GM06990 (cell line): ENCODE measurements around the gene IPO11.

Experiments
- DNase-seq: peaks from one replicate; pipeline ENCODE4 v3.0.0-alpha.2; 2011; ENCODE audit not compliant: insufficient read length; ENCODE audit errors: extremely low read depth
- H3K27me3 ChIP-seq: replicated peaks from 2 replicates; pipeline ENCODE4 v1.6.0; 2011; ENCODE audit warnings: low read length; ENCODE audit not compliant: control insufficient read depth, insufficient read depth
- H3K36me3 ChIP-seq: 2 replicates; pipeline ENCODE4 v1.5.1; 2011; ENCODE audit warnings: low read length; ENCODE audit not compliant: control insufficient read depth, insufficient read depth
- H3K4me3 ChIP-seq: replicated peaks from 2 replicates; pipeline ENCODE4 v1.5.1; 2011; ENCODE audit warnings: low read depth, mild to moderate bottlenecking, control low read depth, low read length
- TF ChIP-seq, protein P1 (sequence below): IDR thresholded peaks from 2 replicates; pipeline ENCODE4 v1.5.1; 2011; ENCODE audit warnings: low read length, control low read depth, mild to moderate bottlenecking, inconsistent platforms; ENCODE audit not compliant: insufficient read depth, poor library complexity, severe bottlenecking

IPO11 gene

DNA sequence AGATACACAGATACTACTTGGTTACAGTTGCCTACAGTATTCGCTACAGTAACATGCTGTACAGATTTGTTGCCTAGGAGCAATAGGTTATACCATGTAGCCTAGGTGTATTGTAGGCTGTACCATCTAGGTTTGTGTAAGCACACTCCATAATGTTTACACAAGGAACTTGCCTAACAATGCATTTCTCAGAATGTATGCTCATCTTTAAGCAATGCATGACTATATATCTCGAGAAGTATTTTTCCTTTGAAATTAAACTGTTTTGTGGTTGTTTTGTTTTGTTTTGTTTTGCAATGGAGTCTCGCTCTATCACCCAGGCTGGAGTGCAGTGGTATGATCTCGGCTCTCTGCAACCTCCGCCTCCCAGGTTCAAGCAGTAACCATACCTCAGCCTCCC lies 191.4 kb downstream of the IPO11 start:
- no peaks in the 10 kb centered on the region for H3K36me3 ChIP-seq
- no peak for DNase-seq
- TF ChIP-seq, protein P1, sequence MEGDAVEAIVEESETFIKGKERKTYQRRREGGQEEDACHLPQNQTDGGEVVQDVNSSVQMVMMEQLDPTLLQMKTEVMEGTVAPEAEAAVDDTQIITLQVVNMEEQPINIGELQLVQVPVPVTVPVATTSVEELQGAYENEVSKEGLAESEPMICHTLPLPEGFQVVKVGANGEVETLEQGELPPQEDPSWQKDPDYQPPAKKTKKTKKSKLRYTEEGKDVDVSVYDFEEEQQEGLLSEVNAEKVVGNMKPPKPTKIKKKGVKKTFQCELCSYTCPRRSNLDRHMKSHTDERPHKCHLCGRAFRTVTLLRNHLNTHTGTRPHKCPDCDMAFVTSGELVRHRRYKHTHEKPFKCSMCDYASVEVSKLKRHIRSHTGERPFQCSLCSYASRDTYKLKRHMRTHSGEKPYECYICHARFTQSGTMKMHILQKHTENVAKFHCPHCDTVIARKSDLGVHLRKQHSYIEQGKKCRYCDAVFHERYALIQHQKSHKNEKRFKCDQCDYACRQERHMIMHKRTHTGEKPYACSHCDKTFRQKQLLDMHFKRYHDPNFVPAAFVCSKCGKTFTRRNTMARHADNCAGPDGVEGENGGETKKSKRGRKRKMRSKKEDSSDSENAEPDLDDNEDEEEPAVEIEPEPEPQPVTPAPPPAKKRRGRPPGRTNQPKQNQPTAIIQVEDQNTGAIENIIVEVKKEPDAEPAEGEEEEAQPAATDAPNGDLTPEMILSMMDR: no peak
- H3K4me3 ChIP-seq: no peak overlapping the region
- H3K27me3 ChIP-seq: no peaks in the 10 kb centered on the region

DNA sequence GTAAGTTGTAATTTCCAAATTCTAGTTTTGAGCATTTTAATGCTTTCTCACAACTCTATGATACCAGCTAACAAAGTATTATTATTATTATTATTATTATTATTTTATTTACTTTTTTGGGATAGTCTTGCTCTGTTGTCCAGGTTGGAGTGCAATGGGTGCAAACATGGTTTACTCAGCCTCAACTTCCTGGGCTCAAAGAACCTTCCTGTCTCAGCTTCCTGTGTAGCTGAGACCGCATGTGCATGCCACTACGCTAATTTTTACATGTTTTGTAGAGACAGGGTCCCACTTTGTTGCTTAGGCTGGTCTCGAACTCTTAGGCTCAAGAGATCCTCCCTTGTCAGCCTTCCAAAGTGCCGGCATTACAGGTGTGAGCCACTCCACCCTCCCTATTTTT lies 193.1 kb downstream of the IPO11 start:
- H3K36me3 ChIP-seq: no peaks in the 10 kb centered on the region; the same call in 1 of the 2 replicates
- no peak for DNase-seq
- TF ChIP-seq, protein P1: no peak
- H3K27me3 ChIP-seq: no peaks in the 10 kb centered on the region
- no peak overlapping the region for H3K4me3 ChIP-seq

DNA sequence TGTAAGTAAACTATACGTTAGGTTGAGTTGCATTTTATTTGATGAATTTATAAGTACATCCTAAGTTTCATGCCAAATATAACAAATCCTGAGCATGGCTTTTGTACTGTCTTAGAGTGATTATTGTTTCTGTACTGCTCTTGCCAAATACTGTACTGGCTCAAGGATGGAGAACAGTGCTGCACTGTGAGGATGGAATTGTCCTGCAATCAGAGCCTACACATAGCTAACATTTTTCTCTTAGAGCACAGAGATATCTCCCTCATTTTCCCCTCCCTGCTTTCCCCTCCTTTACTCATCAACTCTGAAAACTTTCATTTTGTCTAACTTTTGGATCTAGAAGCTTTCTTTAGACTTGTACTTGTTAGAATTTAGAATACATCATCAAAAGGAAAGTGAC lies 194.3 kb downstream of the IPO11 start:
- TF ChIP-seq, protein P1: no peak
- no peaks in the 10 kb centered on the region; the same call in 1 of the 2 replicates for H3K36me3 ChIP-seq
- no peaks in the 10 kb centered on the region for H3K27me3 ChIP-seq
- DNase-seq: no peak
- no peak overlapping the region for H3K4me3 ChIP-seq

- no peak for DNase-seq
- TF ChIP-seq, protein P1: no peak
- no peak overlapping the region for H3K4me3 ChIP-seq
- no peaks in the 10 kb centered on the region for H3K27me3 ChIP-seq
- no peaks in the 10 kb centered on the region; the same call in 1 of the 2 replicates for H3K36me3 ChIP-seq
These were observed 195.1 kb downstream of the IPO11 start for GRCh38 chr5:62607615-62608014.

DNA sequence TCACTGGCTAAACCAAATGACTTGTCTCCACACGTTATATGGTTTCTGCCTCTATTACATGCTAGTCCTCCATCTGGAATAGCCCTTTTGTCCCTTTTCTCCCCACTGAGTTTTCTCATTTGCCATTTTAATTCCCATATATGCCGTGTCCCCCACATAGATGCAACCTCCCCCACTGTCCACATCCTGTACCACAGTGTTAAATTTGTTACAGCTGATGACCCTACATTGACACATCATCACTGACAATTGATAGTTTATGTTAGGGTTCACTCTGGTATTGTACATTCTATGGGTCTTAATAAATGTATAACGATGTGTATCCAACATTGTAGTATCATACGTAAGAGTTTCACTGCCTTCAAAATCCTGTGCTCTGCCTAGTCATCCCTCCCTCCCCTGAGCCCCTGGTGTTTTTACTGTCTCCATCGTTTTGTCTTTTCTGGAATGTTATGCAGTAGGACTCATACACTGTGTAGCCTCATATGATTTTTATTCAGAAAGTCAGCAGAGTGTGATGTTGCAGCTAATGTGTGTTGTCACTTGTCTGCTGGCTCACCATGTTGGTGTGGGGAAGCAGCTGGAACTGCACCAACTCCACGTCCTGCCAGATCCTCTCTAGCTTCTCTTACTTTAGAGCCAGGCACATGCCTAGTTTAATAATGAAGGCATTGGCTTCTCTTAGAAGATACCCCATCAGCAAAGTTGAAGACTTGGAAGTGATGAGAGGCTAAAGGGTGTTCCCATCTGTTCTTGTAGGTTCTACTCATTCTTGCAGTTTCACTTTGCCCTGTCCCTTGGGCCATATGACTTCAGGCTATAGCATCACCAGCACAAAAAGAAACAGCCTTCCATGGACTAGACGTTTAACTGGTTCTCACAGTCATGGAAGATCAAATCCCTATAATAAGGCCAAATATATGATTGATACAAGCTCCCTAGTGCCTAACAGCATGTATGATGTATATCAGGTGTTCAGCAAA lies 196.3 kb downstream of the IPO11 start:
- DNase-seq: no peak
- H3K4me3 ChIP-seq: no peak overlapping the region
- H3K27me3 ChIP-seq: no peaks in the 10 kb centered on the region
- no peaks in the 10 kb centered on the region; the same call in 1 of the 2 replicates for H3K36me3 ChIP-seq
- TF ChIP-seq, protein P1: no peak
